Posterior cingulate gyrus (tissue), 11 donors: ENCODE measurements around the gene DDX50.
"Not testable (repeated sequence)": the region's sequence is repeated elsewhere in the genome, so short reads cannot be mapped to it uniquely, and the experiment has no call there.

Experiments
- DNase-seq, 10 donors: peaks; one replicate each; pipeline versions ENCODE4 v3.0.0 to v3.0.0-alpha.2; 2020 to 2021; ENCODE audit warnings: mixed read lengths in 3 of 10
- intact Hi-C: fragments of 100-400 bp; cut with DNase I; formaldehyde crosslinking; loops from one replicate; pipeline ENCODE4 v1.15.1; 2023

The DDX50 gene

GRCh38 chr10:68899186-68899745 is 1.8 kb upstream of the DDX50 start:
- DNase-seq, result no peak
- intact Hi-C loops, result loop anchor here (5.0 to 10.0 kb wide), 3 partner anchors 72 to 492 kb away; partner anchors contain the start of genes RUFY2 and STOX1

DNA sequence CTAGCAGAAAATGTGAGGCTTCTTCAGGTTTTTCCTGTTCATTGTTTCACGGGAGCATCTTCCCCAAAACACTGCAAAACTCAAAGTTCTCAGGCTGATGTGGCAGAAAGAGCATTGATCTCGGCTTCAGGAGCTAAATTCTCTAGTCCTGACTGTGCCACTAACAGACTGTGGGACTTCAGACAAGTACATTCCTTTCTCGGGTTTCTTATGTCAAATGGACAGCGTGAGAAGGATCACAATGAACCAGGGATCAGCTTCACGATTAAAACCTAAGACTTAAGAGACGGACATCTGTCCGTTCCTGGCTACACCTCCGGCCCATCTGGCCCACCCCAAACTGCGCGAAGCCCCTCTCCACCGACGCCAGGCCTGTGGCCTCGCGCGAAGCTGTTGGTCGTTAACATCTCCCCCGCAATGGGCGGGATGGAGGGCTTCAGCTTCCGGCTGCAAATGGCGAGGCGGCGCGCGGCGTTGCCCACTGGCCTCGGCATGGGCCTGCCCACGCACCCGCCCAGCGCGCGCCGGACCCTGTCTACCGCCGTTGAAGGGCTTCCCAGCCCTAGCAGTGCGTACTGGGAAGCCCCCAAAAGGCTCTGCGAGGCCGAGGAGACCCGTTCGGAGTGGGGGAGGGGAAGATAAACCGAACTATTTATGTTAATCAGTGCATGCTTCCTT is 549 bp upstream of the DDX50 start:
- DNase-seq, result peak in 8 of 10 donors; percentile 69 to 96 (median 78)
- intact Hi-C loops, result loop anchor here (10.0 kb wide), 2 partner anchors 176 to 1046 kb away; partner anchors contain the start of gene CCAR1

GRCh38 chr10:68902382-68902781 is 1.3 kb downstream of the DDX50 start:
- DNase-seq, result no peak
- intact Hi-C loops, result loop anchor here (10.0 kb wide), 2 partner anchors 178 to 1048 kb away; partner anchors contain the start of gene CCAR1

DNA sequence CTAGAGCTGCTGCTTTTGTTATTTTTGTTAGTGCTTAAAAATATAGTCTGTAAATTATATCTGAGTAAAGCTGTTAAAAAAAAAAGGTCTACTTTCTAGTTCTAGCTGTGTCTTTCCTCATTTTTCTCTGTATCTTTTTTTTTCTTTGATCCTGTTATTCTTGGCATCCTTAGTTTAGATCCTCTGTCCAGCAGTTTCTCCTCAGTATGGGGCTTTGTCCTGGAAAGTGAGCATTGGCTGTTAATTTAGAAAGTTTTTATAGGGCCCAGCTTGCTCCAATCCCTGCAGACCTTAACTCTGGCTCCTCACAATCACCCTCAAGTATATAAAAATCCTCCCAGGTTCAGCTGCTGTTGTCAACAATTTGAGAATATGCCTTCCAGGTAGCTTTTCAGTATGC is 23.5 kb downstream of the DDX50 start:
- intact Hi-C loops, result no loop called here
- no peak for DNase-seq

- no peak for DNase-seq
- intact Hi-C loops, result no loop called here
These were observed 24.4 kb downstream of the DDX50 start for GRCh38 chr10:68925489-68925888.

DNA sequence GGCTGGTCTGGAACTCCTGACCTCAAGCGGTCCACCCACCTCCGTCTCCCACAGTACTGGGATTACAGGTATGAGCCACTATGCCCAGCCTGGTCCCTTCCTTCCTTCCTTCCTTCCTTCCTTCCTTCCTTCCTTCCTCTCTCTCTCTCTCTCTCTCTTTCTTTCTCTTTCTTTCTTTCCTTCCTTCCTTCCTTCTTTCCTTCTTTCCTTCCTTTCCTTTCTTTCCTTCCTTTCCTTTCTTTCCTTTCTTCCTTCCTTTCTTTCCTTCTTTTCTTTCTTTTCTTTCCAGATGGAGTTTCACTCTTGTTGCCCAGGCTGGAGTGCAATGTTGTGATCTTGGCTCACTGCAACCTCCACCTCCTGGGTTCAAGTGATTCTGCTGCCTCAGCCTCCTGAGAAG is 28.0 kb downstream of the DDX50 start:
- DNase-seq, intact Hi-C loops: not testable (repeated sequence)

- DNase-seq, intact Hi-C loops: not testable (repeated sequence)
These were observed 28.8 kb downstream of the DDX50 start for GRCh38 chr10:68929888-68930287.

DNA sequence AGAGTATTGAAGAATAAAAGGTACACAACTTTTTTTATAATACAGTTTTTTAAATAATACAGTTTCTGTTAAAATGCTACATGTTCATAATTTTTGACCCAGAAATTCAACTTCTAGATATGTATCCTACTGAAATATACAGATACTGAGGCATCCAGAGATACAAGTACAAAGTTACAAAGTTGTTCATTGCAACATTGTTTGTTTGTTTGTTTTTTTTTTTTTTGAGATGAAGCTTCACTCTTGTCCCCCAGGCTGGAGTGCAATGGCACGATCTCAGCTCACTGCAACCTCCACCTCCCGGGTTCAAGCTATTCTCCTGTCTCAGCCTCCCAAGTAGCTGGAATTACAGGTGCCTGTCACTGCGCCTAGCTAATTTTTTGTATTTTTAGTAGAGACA is 31.7 kb downstream of the DDX50 start:
- peak in 1 of 10 donors; percentile 7 for DNase-seq
- intact Hi-C loops, result not testable (repeated sequence)

- intact Hi-C loops, result no loop called here
- DNase-seq, result no peak
These were observed 33.9 kb downstream of the DDX50 start for GRCh38 chr10:68934994-68935393.

- no peak for DNase-seq
- intact Hi-C loops, result no loop called here
These were observed 37.0 kb downstream of the DDX50 start for GRCh38 chr10:68938117-68938516.

DNA sequence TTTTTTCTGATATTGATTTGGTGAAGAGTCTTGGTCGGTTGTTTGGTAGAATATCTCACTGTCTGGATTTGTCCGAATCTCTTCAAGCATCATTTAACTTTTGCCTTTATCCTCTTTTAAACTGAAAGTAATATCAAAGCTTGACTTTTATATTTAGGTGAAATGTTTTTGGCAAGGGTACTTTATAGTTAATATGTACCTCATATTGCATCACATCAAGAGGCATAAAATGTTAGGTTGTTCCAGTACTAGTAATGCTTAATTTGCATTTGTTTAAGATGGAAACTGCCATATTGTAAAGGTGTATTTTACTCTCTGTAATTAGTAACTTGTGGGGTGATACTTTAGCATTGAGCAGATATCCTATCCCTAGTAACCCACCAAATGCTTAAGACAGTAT is 37.8 kb downstream of the DDX50 start:
- no peak for DNase-seq
- intact Hi-C loops, result no loop called here

DNA sequence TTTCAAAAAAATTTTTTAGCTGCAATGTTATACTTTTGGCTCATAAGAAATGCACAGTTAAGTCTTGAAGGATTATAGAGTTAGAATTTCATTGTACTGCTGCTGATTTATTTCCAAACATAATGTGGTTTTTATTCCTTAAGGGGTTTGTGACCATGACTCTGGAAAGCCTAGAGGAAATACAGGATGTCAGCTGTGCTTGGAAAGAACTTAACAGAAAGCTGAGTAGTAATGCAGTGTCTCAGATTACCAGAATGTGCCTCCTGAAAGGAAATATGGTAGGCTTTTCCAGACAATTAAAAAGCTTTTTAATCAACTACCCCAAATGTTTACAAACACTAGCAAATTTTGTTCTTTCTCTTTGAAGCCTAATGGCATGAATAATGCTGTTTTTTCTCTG is 39.8 kb downstream of the DDX50 start:
- DNase-seq, intact Hi-C loops: not testable (repeated sequence)

DNA sequence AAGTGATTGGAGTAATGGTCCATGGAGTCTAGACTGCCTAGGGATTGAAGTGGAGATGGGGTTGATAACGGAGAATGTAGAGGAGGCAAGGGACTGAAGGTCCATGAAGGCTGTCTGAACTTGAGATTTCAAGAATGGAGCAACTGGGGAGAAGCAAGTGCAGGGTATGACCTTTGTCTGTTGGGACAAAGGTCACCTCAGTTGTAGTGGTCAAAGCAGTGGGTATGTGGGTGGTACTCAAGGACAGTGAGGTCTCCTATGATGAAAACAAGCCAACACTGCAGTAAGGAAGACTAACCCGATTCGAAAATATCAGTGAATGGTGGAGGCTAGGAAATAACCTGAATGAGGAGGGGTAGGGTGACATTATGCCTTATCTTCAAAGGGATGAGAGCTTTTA is 49.5 kb downstream of the DDX50 start:
- intact Hi-C loops, result no loop called here
- no peak for DNase-seq

DNA sequence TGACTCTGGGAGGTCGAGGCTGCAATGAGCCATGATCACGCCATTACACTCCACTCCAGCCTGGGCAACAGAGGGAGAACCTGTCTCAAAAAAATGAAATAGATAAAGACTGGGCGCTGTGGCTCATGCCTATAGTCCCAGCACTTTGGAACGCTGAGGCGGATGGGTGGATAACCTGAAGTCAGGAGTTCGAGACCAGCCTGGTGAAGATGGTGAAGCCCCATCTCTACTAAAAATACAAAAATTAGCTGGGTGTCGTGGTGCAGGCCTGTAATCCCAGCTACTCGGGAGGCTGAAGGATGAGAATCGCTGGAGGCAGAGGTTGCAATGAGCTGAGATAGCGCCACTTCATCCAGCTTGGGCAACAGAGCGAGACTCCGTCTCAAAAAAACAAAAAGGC is 53.8 kb downstream of the DDX50 start:
- intact Hi-C loops, result no loop called here
- no peak for DNase-seq

- peak in 1 of 10 donors; percentile 79 for DNase-seq
- intact Hi-C loops, result no loop called here
These were observed 54.3 kb downstream of the DDX50 start for GRCh38 chr10:68955355-68955831.

- intact Hi-C loops, result loop anchor here (1.0 kb wide), 1 partner anchor 168 kb away; the partner anchor contains the start of gene VPS26A
These were observed 54.9 kb downstream of the DDX50 start, which contains the start of gene DDX21 for GRCh38 chr10:68955832-68956532. DDX21 (plus strand) TSS chr10:68956170; CDS start chr10:68956226, 56 bp downstream.

DNA sequence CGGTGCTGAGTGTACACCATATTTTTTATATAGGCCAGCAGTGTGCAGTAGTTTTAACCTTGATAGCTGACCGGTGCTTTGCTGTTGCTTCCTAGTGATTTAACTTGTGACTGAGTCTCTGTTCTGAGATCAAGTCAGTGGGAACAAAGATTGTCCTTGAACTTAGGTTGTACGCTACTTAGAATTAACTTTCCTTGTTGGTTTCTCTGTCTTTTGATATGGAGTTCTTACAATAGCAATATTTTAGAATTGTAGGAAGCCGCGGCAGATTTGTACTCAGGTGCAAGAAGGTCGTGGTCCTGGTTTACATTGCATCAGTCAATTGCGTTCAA is 56.1 kb downstream of the DDX50 start:
- no peak for DNase-seq
- intact Hi-C loops, result no loop called here

More at GRCh38 chr10:68955832-68956532, 54.9 kb downstream of the DDX50 start, which contains the start of gene DDX21:
- peak; percentile 87 to 99 (median 95) for DNase-seq

DNA sequence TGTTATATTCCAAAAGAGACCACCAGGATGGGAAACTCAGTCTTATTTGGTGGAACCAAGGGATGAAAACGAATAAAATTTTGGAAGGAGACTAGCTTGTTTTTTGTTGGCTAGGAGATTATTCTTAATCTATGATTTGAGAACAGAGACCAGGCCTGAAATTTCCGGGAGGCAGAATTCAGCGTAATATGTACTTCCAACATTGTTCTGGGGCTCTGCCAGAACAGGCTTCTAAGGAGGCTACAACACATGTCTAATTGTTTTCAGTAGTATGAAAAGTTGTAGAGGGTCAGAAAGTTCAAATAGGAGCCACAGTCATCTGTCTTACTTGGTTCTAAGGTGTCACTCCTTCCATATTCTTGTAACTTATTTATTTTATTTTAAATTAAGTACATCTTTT is 56.5 kb downstream of the DDX50 start:
- intact Hi-C loops, result no loop called here
- no peak for DNase-seq

DNA sequence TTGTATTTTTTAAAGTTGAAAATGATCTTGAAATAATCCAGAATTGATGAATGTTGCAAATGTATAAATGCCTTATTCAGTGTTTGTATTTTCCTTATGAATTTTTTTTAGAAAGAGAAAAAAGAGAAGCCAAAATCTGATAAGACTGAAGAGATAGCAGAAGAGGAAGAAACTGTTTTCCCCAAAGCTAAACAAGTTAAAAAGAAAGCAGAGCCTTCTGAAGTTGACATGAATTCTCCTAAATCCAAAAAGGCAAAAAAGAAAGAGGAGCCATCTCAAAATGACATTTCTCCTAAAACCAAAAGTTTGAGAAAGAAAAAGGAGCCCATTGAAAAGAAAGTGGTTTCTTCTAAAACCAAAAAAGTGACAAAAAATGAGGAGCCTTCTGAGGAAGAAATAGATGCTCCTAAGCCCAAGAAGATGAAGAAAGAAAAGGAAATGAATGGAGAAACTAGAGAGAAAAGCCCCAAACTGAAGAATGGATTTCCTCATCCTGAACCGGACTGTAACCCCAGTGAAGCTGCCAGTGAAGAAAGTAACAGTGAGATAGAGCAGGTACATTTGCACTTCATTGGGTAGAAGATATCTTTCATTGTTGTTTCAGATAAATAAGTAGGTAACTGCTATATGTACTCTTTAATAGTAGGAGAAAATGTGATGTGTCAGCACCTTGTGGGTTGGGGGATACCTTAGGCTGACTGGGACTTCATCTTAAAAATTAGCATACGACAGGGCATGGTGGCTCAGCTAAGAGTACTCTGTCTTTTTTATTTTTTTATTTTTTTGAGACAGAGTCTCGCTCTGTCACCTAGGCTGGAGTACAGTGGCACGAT is 58.8 kb downstream of the DDX50 start:
- intact Hi-C loops, result no loop called here
- no peak for DNase-seq

GRCh38 chr10:68963151-68963550 is 62.0 kb downstream of the DDX50 start:
- DNase-seq, result no peak
- intact Hi-C loops, result no loop called here
